GM19099 (cell line): ENCODE data around the gene SH3BP5.

Experiments used
- POLR2A ChIP-seq: IDR thresholded peaks from 3 replicates; pipeline ENCODE4 v1.6.1; 2011; ENCODE audit warnings: low read depth; ENCODE audit not compliant: insufficient read length; ENCODE audit errors: extremely low read depth

The SH3BP5 gene

DNA sequence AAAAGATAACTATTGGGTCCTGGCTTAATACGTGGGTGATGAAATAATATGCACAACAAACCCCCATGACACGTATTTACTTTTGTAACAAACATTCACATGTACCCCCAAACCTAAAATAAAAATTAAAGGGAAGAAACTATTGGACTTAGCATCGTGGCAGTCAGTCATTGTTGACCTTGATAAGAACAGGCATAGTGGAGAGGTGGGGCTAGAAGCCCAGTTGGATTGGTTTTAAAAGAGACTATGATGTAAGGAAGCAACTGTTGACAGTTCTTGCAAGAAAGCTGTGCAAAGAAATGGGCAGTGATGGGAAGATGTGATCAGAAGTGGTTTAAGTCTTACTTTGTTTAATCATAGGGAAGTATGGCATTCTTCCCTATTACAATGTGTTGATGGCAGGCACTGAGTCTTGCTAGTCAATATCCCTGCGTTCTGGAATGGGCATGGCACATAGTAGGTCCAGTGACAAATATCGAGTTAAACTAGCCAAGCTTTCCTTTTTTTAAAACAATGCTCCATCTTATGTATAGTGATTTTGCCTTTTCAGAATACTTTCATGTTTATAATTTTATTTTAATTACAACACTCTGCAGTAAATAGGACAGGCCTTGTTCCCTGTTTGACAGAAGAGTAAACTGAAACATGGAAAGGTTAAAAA, 88.4 kb downstream of the SH3BP5 start:
- no peak for TF ChIP-seq POLR2A

DNA sequence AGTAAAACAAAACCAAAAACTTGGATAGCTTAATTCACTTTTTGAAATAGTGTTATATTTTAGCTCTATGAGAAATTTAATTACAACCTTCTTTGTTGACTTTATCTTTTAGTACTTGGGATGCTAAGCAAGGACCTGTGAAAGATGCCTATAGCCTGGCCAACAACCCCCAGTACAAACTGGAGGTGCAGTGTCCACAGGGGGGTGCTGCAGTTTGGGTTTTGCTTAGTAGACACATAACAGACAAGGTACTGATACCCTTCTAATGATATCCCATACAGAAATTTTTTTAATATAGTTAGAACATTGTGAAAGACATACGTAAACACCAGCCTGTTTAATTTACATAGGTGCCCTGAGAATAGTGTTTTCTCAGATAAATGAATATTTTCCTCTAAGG, 91.0 kb downstream of the SH3BP5 start:
- no peak for TF ChIP-seq POLR2A

DNA sequence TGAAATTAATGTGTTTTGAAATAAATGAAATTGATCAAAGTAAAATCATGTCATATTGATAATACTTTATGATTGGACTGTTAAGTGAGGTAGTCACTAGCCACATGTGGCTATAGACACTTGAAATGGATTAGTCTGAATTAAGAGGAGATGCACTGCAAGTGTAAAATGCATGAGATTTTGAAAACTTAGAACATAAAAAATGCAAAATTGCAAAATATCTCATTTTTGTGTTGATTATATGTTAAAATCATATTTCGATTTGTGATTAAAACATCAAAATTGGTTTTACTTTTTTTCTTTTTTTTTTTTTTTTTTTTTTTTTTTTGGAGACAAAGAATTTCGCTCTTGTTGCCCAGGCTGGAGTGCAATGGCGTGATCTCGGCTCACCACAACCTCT, 103.1 kb downstream of the SH3BP5 start:
- TF ChIP-seq POLR2A, result no peak

DNA sequence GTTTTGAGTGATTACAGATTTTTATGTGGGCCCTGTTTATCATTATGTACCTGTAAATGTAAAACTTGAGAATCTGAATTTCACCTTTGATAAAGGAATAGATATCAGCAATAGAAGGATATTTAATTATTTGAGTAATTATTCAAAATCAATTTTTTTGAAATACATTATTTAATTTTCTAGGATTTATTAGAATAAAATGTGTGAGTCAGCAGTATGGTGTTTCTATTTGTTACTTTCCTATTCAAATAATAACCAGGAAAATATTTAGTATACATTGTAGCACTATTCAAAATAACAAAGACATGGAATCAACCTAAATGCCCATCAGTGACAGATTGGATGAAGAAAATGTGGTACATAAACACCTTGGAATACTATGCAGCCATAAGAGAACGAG, 104.2 kb downstream of the SH3BP5 start:
- no peak for TF ChIP-seq POLR2A

DNA sequence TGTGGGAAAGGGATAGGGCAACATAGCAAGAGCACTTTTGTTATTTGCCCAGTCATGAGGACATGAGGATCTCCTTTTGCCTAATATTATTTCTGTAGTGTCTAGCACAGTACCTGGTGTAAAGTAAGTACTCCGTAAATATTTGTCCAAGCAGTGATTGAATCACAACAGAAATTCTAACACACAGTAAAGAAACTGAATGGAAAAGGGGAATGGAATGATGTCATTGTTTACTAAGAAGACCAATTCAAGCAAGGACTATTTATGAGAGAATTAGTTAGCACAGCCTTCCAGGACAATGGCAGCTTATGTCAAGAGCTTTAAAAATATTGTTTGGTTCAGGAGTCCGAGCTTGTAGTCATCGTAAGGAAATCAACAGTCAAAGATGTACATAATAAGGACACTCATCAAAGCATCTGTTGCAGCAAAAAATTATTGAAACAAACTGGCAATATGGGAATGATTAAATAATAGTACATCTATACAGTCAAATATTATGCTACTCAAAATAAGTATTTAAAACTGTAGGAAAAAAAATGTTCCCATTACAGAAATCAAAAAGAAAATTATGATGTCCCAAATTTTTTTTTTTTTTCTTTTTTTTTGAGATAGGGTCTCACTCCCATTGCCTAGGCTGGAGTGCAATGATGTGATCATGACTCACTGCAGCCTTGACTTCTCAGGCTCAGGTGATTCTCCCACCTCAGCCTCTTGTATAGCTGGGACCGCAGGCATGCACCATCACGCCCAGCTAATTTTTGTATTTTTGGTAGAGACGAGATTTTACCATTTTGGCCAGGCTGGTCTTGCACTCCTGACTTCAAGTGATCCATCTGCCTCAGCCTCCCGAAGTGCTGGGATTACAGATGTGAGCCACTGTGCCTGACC, 108.5 kb downstream of the SH3BP5 start:
- no peak for TF ChIP-seq POLR2A

DNA sequence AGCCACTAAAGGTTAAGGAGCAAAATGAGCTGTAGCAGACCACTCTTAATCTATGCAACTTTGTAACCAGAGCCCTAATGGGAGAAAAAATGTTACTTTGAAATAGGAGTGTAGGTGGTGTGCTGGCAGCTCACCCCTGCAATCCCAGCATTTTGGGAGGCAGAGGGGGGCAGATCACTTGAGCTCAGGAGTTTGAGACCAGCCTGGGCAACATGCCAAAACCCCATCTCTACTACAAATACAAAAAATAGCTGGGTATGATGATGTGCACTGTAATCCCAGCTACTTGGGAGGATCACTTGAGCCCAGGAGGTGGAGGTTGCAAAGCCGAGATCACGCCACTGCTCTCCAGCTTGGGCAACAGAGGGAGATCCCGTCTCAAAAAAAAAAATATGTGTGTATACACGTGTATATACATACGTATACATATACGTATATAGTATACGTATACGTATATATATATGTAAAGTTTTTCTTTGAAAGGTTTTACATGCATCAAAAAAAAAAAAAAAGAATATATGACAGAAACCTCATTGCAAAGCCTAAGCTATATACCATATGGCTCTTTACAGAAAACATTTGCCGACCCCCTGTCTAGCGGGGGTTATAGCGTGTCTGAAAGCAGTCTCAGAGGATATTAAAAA, 110.7 kb downstream of the SH3BP5 start:
- TF ChIP-seq POLR2A, result no peak

DNA sequence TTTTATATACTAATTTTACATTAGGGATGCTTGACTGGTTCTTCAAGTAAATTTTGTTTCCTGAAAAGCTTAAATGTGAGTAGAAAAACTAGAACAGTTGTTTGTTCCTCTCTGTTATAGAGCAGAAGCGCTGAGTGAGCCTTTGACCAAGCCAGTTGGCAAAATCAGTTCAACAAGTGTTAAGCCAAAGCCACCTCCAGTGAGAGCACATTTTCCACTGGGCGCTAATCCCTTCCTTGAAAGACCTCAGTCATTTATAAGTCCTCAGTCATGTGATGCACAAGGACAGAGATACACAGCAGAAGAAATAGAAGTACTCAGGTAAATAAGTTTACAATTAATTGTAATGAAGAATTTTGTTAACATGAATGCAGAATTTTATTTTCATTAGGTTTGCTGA, 111.7 kb downstream of the SH3BP5 start:
- no peak for TF ChIP-seq POLR2A

DNA sequence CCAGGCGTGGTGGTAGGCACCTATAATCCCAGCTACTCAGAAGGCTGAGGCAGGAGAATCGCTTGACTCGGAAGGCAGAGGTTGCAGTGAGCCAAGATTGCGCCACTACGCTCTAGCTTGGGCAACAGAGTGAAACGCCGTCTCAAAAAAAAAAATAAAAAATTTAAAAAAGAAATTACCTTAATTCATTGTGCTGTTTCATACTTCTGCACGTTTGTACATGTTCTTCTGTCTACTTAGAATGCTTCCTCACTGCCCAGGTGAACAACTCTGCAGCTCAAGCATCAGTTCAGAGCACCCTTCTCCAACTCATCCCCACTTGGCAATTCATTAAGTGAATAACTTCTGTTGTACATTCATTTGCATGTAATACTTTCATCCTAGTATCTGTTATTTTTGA, 112.3 kb downstream of the SH3BP5 start:
- no peak for TF ChIP-seq POLR2A

DNA sequence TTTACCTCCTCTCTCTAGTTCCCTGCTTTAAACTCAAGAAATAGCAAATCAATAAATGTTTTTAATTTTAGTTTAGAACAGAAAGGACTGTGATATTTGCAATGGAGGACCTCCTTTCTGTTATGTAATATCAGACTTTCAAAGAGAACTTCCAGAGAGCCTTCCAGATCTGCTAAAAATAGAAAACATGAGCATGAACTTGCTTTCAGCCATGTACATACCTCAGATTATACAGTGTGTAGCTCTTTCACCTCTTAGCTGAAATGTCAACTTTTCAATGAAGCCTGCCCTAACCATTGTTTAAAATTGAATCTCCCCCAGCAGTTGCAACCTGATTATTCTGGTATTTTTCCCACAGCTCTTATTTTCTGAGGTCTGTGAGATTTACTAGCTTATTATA, 113.7 kb downstream of the SH3BP5 start:
- no peak for TF ChIP-seq POLR2A

DNA sequence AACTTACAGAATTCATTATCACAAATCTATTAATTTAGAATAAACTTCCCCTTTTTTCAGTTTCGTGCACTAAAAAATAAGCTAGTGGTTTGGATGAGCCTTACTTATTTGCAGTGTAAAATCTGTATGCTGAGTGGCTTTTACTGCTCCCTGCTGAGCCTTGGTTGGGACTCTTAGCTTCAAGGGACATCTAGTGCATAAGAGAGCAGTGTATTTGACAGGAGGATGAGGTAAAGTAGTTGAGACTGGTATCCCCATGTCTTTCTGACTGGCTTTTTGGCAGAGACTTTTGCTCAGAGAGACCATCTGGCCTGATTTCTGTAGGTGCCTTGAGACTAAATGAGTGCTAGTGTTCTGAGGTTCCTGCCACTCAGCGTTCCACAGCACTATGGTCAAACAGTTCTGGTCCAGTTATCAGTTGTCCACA, 114.5 kb downstream of the SH3BP5 start:
- TF ChIP-seq POLR2A, result no peak

DNA sequence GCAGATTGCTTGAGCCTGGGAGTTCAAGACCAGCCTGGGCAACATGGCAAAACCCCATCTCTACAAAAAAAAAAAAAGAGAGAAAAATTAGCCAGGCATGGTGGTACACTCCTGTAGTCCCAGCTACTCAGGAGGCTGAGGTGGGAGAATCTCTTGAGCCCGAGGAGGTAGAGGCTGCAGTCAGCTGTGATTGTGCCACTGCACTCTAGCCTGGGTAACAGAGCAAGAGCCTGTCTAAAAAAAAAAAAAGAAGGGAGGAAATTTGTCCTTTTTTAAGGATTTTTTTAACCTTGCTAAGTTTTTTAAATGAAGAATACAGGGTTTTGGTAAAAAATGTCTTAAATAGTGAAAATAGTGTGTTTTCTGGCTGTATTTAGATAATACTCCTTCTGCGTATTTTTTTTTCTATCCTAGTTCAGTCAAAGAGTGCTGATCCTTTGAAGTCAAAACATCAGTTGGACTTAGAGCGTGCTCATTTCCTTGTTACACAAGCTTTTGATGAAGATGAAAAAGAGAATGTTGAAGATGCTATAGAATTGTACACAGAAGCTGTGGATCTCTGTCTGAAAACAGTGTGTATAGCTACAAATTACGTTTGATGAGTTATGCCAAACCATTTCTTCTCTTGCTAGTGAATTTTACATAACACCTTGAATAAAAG, 115.2 kb downstream of the SH3BP5 start:
- TF ChIP-seq POLR2A, result no peak

DNA sequence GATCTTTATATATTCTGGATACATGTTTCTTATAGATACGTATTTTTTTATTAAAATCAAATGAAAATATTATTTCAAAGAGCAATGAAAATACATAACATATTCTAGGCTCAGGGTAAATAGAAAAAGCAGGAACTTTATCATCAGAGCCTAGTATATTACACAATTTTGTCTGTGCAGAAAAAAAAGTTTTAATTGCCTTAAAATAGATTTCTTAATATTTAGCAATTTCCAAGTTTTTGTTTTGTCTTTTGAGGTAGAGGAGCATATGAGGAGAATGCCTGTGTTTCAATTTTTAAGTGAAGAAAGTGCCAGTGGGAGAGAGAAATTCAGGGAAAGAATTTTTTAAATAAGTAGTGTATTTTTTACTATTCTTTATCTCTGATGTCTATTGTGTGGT, 115.9 kb downstream of the SH3BP5 start:
- TF ChIP-seq POLR2A, result no peak

DNA sequence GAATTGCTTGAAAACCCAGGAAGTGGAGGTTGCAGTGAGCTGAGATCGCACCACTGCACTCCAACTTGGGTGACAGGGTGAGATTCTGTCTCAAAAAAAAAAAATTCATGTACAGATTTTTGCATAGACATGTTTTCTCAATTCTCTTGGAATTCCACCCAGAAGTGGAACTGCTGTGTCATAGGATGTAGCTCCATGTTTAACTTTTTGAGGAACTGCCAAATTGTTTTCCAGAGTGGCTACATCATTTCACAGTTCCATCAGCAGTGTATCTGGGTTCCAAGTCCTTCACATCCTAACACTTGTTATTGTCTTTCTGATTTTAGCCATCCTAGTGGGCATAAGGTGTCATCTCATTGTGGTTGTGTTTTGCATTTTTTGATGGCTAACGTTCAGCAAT, 116.4 kb downstream of the SH3BP5 start:
- TF ChIP-seq POLR2A, result no peak

DNA sequence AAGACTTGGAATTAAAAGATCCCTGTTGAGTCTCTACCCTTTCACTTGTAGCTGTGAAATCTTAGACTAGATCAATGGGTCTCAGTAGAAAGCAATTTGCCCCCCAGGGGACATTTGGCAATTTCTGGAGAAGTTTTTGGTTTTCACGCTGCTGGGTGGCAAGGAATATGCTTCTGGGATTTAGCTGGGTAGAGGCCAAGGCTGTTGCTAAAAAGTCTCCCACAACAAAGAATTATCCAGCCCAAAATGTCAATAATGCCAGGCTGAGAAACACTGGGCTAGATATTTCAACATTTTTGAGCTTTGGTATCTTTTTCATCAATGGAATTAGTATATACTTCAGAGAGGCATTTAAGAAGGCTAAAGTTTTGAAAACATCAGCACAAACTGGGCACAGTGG, 117.6 kb downstream of the SH3BP5 start:
- TF ChIP-seq POLR2A, result no peak

DNA sequence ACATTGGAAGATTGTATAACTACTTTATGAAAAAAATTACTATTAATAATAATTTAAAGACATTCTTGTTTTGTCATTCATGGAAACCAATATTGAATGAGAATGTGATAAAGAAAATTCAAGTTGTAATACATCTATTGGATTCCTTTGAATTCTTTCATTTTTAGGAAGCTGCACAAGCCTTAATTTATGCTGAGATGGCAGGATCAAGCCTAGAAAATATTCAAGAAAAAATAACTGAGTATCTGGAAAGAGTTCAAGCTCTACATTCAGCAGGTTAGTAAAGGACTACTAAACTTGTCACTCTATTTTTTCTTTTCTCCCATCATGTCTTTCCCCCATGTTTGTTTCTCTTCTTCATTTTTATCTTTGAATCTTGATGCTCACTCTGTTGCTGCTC, 120.4 kb downstream of the SH3BP5 start:
- no peak for TF ChIP-seq POLR2A
